HG02973 (cell line): ENCODE data around the gene SPATA31A3.
"Not testable (repeated sequence)": the region's sequence is repeated elsewhere in the genome, so short reads cannot be mapped to it uniquely, and the experiment has no call there.

ENCODE experiments used
- ATAC-seq: cut with Tn5 transposase; IDR thresholded peaks from one replicate; pipeline ENCODE4 v1.9.1; 2021; ENCODE audit warnings: moderate library complexity; ENCODE audit not compliant: unreplicated experiment

SPATA31A3 gene

GRCh38 chr9:66992450-66992849 lies at the start of gene SPATA31A3:
SPATA31A3 (minus strand) TSS chr9:66992550; CDS start chr9:66992521, 29 bp downstream.
- ATAC-seq, result not testable (repeated sequence)

DNA sequence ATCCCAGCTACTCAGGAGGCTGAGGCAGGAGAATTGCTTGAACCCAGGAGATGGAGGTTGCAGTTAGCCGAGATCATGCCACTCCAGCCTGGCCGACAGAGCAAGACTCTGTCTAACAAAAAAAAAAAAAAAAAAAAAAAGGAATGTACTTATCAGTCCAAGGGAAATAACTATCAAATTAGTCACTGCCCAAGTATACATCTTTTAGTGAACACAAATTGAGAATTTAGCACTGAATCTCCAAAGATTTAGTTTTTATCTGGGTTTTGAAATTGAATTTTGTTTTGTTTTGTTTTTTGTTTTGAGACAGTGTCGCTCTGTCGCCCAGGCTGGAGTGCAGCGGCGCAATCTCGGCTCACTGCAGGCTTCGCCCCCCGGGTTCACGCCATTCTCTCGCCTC lies 39.8 kb downstream of the SPATA31A3 start:
- not testable (repeated sequence) for ATAC-seq

GRCh38 chr9:66942400-66943155 lies 49.8 kb downstream of the SPATA31A3 start:
- not testable (repeated sequence) for ATAC-seq

GRCh38 chr9:66939878-66940830 lies 52.2 kb downstream of the SPATA31A3 start:
- ATAC-seq, result not testable (repeated sequence)

DNA sequence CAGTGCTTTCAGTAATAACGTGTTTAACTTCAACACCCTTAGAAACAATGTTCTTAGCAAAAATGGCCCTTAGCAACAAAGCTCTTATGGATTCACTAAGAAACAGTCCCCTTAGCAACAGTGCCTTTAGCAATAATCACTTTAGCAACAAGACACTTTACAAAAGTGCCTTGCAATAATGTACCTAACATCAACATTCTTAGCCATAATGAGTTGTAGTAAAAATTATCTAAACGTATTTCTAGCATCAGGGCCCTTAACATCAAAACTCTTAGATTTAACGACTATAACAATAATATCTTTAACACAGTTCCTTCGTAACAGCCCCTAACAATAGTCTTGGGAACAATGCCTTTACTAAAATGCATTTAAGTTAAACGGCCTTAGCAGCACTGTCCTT lies 54.0 kb downstream of the SPATA31A3 start:
- ATAC-seq, result not testable (repeated sequence)

GRCh38 chr9:66937662-66938061 lies 54.7 kb downstream of the SPATA31A3 start:
- not testable (repeated sequence) for ATAC-seq
